HG03066 (cell line): ENCODE data around the gene SLC24A4.
A peak's percentile ranks its signal among the peaks of the same experiment; 100 is the strongest.
"Not testable (repeated sequence)": the region's sequence is repeated elsewhere in the genome, so short reads cannot be mapped to it uniquely, and the experiment has no call there.

Experiments
- ATAC-seq: cut with Tn5 transposase; IDR thresholded peaks from one replicate; pipeline ENCODE4 v1.9.1; 2021; ENCODE audit warnings: low read depth; ENCODE audit not compliant: unreplicated experiment

The SLC24A4 gene

DNA sequence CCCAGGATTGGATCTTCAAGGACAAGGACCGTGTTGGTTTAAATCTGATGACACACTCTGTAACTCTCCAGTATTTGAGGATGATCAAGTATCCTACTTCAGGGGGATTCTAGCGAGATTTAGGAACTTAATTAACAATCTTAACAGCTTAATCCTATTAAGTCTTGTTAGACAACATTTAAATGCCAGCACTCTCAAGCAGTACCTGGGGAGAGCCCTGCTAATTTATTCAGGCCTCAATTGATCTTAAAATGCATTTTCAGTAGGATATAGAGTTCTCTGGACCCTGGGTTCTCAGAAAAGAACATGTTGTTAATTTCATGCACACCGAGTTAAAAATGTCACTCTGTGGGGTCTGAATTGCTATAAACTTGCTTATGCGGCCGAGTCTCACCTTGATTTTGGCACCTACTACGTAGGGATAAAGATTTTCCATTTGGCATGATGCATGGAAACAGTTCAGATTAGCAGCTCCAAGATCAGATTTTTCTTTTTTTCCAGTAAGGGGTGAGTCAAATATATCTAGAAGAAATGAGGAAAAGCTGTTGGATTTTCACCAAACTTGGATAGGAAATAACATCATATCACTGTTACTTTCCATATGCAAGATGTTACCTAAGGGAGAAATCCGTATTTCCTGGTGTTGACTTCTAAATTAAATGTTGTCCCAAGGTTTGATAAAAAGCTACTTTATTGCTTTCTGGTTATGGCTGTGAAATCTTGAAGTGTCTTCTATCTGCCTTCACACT is 76.1 kb downstream of the SLC24A4 start:
- ATAC-seq = no peak

DNA sequence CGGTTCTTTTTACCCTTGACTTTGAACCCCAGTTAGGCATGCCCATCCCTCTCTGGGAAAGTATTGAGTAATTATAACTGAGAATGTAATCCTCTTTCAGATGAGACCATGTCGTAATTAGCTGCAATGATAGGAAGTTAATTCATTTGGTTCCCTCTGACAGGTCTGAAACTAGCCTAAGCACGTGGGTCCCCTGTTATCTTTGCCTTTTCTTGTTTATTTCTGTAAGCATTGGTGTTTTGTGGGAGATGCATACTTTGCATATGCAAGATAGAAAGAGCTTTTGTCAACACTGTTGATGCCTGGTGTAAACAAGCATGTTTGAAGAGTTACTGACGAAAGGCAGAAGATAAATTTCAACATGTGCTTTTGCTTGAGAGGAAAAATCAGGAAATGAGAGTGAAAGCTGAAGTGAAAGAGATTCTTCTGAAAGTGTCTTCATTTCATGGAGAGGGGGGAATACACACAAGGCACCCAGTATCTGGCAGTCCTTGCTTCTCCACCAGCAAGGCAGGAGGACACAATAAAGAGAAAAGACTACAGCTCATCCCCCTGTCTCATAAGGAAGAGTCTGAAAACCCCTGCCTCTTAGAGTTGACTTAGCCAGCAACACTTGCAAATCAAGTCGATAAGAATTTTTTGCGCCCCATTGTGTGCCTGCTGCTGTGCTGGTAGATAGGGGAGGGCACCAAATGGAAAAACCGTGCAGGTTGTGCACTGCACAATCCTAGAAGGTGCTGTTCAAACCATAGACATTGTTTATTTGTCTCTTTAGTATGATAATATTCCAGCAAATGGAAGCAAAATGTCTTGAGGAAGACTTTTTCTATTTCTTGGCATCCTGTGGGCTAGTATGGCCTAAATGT is 77.8 kb downstream of the SLC24A4 start:
- ATAC-seq = peak; percentile 79

DNA sequence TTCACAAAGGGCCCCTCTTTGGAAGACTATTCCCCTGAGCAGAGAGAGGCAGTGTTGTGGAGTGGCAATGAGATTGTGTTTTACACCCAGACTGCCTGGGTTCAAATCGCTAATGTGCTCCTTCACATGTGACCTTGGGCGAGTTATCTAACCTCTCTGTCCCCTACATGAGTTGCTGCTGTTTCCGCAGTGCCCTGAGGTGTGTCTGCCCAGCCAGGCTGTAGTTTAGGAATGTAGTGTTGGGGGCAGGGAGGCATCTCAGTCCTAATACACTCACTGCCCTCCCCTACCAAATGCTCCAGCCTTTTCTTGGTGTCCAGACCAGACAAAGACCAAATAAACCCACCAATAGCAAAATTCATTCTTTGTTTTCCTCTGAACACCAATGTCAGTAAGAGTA is 78.6 kb downstream of the SLC24A4 start:
- no peak for ATAC-seq

DNA sequence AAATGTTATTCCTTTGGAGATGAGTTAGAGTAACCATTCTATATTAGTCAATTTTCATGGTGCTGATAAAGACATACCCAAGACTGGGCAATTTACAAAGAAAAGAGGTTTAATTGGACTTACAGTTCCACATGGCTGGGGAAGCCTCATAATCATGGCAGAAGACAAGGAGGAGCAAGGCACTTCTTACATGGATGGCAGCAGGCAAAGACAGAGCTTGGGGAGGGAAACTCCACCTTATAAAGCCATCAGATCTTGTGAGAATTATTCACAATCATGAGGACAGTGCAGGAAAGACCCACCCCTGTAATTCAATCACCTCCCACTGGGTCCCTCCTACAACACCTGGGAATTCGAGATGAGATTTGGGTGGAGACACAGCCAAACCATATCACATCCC is 79.5 kb downstream of the SLC24A4 start:
- ATAC-seq = not testable (repeated sequence)

DNA sequence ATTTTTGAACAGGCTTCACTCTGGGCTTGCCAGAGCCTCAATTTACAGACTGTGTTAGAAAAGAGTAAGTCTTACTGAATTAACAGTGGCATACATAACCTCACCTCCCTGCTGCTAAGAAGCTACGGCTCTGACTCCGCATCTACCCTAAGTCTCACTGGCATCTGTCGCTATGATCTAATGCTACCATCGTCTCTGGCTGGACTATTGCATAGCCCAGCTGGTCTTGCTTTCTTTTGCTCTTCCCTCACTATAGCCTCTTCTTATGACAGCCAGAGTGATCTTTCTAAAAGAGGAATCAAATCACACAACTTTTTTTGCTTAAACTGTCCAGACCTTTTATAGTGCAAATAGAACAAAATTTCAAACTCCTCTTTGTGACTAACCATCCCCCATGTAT is 81.1 kb downstream of the SLC24A4 start:
- ATAC-seq = no peak

DNA sequence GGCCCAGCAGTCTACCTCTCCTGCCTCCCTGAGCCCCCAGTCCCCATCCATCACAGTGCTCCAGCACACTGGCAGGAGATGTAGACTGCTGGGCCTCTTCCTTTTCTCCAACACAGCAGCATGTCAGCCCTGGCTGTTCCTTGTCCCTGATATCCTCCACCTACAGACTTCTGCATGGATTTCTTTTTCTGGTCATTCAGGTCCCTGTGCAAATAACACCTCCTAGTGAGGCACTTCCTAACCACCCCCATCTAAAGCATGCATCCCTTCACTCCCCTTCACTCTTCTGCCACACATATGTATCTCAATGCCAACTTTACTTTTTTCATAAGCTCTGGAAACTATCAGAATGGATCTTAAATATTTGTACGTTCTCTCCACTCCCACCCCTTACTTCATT is 81.5 kb downstream of the SLC24A4 start:
- ATAC-seq = no peak

DNA sequence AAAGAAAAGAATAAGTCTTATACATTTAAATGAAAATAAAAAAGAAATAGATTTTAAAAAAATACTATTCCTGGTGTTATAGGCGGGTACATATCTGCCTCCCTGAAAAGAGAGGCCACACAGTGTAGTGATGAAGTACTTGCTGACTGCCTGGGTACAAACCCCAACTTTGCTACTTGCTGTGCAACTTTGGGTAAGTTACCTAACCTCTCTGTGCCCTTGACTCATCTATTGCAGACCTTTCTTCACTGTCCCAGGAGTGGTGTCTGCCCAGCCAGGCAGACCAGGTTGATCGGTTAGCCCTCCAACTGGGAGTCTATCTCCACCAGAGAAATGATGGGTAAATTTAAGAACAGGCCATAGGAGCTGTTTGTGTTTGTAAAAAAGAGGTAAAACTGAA is 82.0 kb downstream of the SLC24A4 start:
- ATAC-seq = no peak

DNA sequence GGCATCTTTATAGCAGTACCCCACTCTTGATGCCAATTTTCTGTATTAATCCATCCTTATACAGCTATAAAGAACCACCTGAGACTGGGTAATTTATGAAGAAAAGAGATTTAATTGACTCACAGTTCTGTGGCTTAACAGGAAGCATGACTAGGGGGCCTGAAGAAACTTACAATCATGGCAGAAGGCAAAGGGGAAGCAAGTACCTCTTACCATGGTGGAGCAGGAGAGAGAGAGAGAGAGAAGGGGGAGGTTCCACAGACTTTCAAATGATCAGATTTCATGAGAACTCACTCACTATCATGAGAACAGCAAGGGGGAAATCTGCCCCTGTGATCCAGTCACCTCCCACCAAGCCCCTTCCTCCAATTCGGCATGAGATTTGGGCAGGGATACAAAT is 84.4 kb downstream of the SLC24A4 start:
- ATAC-seq = no peak

DNA sequence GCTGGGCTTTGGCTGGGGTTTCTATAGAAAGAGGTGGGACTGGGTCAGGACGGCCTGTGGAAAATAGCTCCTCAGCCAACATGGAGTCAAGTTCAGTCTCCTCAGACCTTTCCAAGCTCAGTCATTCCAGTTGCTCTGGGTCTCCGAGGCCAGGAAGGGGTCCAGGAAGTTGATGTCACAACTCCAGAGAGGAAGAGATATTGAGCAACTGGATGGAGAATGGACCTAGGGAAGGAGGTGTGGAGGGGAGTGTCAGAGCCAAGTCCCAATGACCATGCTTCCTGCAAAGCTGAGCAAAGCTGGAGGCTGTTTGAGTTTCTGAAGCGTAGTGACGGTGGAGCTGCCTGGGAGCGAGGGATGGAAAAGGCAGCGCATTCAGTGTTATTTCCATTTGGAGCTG is 86.1 kb downstream of the SLC24A4 start:
- ATAC-seq = no peak

DNA sequence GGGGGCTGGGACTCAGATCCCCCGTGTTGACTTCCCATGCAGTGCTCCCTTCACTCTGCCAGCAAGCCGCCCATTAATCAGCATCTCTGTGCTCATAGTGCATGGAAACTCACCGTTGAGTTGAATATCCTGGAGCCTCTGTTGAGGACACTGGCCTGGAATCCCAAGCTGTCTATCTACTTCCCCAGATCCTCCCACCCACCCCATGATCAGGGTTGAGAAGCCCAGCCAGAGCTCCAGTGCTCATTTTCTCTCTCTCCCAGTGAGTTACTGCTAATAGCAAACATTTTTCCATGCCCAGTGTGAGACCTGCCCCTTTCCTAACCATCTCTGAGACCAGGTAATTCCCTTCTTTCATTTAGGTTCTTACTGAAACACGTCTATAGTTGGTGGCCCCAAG is 88.2 kb downstream of the SLC24A4 start:
- no peak for ATAC-seq

DNA sequence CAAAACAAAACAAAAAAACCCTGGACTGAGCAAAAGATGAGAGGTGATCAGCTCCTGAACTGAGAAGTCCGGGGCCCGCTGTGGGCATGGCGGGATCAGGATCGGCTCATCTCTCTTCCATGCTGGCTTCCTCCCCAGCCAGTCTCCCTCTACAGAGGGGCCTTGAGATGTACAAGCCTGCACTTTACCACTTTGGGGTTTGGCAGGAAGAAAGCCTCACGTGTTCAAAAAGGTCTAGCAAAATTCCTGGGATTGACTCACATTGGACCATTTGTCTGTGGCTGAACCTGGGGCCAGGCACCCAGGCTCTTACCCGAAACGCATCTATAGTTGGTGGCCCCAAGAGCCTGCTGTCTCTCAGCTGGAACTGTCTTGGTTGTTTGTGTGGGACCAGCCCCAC is 89.0 kb downstream of the SLC24A4 start:
- no peak for ATAC-seq

DNA sequence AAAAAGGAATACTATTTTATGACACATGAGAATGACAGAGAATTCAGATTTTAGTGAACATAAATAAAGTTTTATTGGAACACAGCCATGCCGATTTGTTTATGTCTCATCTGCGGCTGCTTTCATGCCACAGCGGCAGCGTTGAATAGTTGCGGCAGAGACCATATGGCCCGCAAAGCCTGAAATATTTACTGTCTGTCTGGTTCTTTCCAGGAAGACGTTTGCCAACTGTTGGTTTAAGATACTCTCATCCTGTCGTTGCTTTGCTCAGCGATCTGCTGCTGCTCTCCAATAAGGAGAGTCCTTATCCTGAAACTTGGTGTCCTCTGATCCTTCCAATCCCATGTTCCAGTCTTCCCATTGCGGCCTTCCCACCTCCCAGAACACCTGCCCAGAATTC is 89.9 kb downstream of the SLC24A4 start:
- no peak for ATAC-seq

DNA sequence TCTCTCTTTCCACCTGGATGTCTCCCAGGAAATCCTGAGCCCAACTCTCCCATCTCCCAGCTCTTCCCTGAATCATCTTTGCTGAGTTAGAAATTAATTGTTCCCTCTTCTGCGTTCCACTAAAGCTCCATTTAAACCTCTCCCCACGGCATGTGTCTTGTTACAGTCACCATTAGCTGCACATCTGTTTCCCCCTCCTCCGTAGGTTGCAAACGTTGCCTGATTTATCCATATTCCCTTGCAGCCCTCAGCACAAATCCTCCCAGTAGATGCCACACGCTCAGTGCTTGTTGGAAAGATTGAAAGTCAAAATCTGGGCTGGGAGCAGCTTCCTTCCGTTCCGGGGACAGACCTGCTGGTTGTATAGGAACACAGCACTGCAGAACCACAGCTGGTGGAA is 90.4 kb downstream of the SLC24A4 start:
- no peak for ATAC-seq

DNA sequence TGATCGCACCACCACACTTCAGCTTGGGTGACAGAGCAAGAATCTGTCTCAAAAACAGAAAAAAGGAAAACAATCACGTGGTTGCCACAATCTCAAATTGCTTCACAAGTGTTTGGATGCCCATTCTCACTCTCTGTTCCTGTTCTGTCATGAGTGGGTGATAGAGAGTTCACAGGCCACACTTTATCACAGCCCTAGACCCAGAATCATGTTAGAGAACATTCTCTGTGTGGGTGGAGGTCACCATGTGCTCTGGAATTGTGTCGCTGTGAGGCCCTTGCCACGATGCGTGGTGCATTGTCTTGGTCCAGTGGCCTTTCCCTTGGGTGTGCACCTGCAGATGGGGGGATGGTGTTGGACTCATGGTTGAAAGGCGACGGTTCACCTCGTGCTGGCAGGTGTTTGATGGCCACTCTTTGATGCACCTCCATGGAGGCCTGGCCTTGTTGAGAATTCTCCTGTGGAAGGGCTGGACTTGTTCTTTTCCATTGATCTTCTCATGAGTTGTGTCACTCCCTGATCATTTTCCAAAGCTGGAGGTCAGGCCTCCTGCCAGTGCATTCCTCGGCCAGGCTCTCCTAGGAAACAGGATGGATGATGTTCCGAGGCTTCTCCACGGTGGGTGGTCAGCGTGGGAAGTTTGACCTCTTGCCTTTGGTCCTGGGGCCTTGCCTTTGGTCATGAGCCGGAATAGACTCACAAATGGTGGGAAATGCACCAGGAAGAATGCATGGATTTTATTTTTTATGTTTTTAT is 91.9 kb downstream of the SLC24A4 start:
- ATAC-seq = no peak

DNA sequence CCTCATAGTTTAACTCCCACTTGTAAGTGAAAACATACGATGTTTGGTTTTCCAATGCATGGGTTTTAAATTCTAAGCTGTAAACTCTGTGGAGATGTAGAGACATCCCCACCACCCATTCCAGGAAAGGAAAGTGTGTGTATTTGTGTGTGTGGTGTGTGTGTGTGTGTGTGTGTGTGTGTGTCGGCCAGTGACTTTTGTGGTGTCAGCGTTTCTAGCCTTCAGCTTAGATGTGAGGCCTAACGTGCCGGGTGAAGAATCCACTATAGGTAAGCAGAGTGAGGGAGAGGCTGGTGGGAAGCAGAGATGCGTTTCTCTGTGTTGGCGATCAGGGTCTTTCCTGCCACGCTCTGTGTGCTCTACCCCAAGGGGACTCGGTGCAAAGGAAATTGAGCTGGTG is 93.0 kb downstream of the SLC24A4 start:
- ATAC-seq = no peak

DNA sequence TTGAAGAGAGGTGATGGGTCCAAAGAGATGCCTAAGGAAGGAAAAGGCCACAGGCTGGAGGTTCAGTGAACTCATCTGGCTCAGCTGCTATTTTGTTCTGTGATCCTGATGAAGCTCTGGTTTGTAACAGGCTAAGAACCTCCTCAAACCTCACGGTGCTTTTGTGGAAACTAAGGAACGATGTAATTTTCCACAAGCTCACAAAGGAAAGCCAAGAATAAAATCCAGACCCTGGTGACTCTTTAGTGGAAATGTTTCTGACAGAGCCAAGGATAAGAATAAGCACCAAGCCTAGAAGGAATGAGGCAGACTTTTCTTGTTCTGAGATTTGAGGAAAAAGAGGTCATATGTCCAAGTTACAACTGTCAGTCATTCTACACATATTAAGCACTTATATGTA is 93.6 kb downstream of the SLC24A4 start:
- no peak for ATAC-seq

DNA sequence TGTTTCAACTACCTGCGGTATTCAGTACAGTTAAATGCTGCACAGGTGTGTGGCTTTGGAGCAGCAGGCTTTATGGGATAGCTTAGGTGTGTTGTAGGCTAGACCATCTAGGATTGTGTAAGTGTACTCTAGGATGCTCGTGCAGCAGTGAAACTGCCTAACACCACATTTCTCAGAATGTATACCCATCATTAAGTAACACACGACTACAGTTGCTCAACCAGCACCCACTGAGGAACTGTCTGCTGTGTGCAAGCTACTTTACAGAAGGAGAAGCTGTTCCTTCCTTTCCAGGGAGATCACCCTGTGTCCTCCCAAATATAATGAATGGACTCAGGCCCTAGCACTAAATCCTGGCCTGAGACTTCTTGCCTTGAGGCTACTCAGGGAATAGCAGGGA is 94.8 kb downstream of the SLC24A4 start:
- ATAC-seq = no peak

DNA sequence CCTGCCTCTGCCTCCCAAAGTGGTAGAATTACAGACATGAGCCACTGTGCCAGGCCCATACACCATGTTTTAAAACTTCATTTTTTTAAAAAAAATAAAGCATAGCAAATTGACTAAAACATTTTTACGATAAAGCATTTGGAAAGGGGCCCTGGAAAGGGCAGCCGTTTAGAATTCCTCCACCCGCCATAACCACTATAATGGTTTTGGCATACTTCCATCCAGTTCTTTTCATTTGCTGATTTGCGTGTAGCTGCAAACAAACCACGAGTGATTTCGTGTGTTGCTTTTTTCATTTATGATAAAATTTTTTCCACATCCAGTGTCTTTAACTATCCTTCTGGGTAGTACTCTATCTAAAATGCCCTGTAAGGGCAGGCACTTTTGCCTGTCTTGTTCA is 98.8 kb downstream of the SLC24A4 start:
- no peak for ATAC-seq

DNA sequence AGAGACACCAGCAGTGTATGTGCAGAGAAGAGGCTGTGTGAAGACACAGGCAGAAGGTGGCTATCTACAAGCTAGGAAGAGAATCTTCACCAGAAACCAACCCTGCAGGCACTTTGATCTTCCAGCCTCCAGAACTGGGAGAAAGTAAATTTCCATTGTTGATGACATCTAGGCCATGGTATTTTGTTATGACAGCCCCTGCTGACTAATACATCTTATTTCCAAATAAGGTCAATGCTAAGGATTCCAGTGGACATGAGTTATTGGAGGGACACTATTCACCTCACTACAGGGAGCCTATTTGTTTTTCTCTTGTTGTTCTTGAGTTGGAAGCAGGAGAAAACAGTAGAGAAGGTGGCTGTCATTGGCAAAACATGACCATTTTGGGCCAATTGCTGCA is 102.1 kb downstream of the SLC24A4 start:
- ATAC-seq = no peak

DNA sequence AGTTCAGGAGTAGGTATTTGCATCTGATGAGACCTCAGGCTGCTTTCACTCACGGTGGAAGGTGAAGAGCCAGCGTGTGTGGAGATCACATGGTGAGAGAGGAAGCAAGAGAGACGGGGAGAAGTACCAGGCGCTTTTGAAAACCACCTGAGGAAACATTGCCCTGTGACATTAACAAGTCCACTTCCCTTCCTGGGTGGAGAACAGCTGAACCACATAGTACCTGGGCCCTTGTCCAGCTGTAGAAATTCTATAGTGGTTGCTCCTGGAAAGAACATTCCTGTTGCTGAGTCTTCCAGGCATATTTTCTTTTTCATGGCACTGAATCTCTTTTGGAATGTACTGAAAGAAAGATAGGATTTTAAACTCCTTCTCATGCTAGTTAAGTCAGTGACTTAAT is 103.3 kb downstream of the SLC24A4 start:
- ATAC-seq = no peak

DNA sequence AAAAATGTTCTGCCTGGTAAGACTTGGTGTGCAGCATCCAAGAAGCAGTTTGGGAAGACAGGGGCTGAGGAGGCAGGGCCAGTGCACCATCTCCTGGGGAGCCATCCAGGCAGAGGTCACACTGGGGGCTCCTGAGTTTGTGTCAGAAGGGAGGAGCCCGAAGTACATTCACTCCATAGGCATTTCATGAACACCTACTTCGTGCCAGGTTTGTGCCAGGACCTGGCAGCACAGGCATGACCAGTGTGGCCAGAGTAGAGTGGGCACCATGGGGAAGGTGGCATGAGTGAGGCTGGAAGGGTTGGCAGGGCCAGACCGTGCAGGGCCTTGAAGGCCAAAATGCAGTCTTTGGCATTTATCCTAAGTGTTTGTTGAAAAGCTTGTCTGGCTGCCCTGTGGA is 104.1 kb downstream of the SLC24A4 start:
- no peak for ATAC-seq
